ENCODE measurements around the gene PSPN.

The PSPN gene

DNA sequence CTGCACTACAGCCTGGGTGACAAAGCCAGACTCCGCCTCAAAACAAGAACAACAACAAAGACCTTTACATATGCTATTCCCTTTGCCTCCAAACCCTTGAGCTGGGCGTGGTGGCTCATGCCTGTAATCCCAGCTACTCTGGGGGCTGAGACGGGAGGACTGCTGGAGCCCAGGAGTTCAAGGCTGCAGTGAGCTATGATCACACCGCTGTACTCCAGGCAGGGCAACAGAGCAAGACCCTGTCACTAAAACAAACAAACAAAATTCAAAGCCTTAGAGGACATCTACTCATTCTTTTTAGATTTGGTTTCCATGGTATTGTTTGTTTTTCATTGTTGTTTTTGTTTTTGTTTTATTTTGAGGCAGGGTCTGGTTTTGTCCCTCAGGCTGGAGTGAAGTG, 50.1 kb downstream of the PSPN start:
- in situ Hi-C loops (cut with MboI; ENCODE audit: low sequenced_read_pairs, unreplicated experiment) = no loop called here
- TF ChIP-seq, protein P1, sequence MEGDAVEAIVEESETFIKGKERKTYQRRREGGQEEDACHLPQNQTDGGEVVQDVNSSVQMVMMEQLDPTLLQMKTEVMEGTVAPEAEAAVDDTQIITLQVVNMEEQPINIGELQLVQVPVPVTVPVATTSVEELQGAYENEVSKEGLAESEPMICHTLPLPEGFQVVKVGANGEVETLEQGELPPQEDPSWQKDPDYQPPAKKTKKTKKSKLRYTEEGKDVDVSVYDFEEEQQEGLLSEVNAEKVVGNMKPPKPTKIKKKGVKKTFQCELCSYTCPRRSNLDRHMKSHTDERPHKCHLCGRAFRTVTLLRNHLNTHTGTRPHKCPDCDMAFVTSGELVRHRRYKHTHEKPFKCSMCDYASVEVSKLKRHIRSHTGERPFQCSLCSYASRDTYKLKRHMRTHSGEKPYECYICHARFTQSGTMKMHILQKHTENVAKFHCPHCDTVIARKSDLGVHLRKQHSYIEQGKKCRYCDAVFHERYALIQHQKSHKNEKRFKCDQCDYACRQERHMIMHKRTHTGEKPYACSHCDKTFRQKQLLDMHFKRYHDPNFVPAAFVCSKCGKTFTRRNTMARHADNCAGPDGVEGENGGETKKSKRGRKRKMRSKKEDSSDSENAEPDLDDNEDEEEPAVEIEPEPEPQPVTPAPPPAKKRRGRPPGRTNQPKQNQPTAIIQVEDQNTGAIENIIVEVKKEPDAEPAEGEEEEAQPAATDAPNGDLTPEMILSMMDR (IDR thresholded peaks at IDR 0.05; ENCODE audit: borderline replicate concordance, control extremely low read depth, extremely low read depth, insufficient read depth, missing control alignments) = no peak
- no peak for DNase-seq (ENCODE audit: low spot score)

Data from GM13976 (cell line).